CD4-positive, CD25-positive, alpha-beta regulatory T cell (primary cell): ENCODE measurements around the gene RLN3. TPM values are rescaled to one million over a fixed set of nuclear protein-coding genes. Genes with fewer than 3 reads are reported as not detected.
A peak's percentile ranks its signal among the peaks of the same experiment; 100 is the strongest.

Experiments used
- ATAC-seq, 2 donors: fragments of 150-1000 bp; cut with Tn5 transposase; one replicate each; pipeline ENCODE4 v1.10.0; 2021; ENCODE audit warnings: low read depth in 2 of 2, moderate number of reproducible peaks in 2 of 2, moderate library complexity in 1 of 2
- DNase-seq, 3 donors: peaks; one replicate each; pipeline versions ENCODE4 v3.0.0 to v3.0.0-alpha.2; 2012 to 2022; ENCODE audit warnings: mixed read lengths in 1 of 3
- H3K27ac ChIP-seq: one replicate; pipeline ENCODE4 v1.7.0; 2013; ENCODE audit warnings: mild to moderate bottlenecking, low read length; ENCODE audit not compliant: insufficient read depth, poor library complexity, severe bottlenecking
- H3K27me3 ChIP-seq: one replicate; pipeline ENCODE4 v1.7.0; 2013; ENCODE audit warnings: low read length; ENCODE audit not compliant: control insufficient read depth, insufficient read depth
- H3K36me3 ChIP-seq: one replicate; pipeline ENCODE4 v1.7.0; 2013; ENCODE audit warnings: mild to moderate bottlenecking, low read length, moderate library complexity; ENCODE audit not compliant: control insufficient read depth, insufficient read depth
- H3K4me1 ChIP-seq: 2 replicates; pipeline ENCODE4 v1.7.0; 2013; ENCODE audit warnings: mild to moderate bottlenecking, low read length; ENCODE audit not compliant: insufficient read depth, control insufficient read depth, poor library complexity, severe bottlenecking
- H3K4me3 ChIP-seq: one replicate; pipeline ENCODE4 v1.7.0; 2013; ENCODE audit warnings: low read depth, mild to moderate bottlenecking, low read length, moderate library complexity
- H3K9me3 ChIP-seq, 2 experiments: 1 replicate in 1 of 2; 2 replicates in 1 of 2; pipeline ENCODE4 v1.7.0; 2013; ENCODE audit warnings: low read length in 2 of 2, mild to moderate bottlenecking in 1 of 2, moderate library complexity in 1 of 2; ENCODE audit not compliant: control insufficient read depth in 2 of 2
- H3K27ac Mint-ChIP-seq, 3 donors: one replicate each; pipeline ENCODE4 v1.8.0; 2020 to 2022; ENCODE audit warnings: mild to moderate bottlenecking in 3 of 3, mixed read lengths in 3 of 3, moderate library complexity in 2 of 3
- H3K27me3 Mint-ChIP-seq: one replicate; pipeline ENCODE4 v1.8.0; 2022; ENCODE audit warnings: mild to moderate bottlenecking, mixed read lengths
- H3K36me3 Mint-ChIP-seq: one replicate; pipeline ENCODE4 v1.8.0; 2020; ENCODE audit warnings: mixed read lengths
- H3K4me1 Mint-ChIP-seq, 4 donors: one replicate each; pipeline ENCODE4 v1.8.0; 2020 to 2022; ENCODE audit warnings: mixed read lengths in 4 of 4, mild to moderate bottlenecking in 1 of 4
- H3K4me3 Mint-ChIP-seq, 4 donors: one replicate each; pipeline ENCODE4 v1.8.0; 2020 to 2022; ENCODE audit warnings: mild to moderate bottlenecking in 4 of 4, mixed read lengths in 4 of 4, moderate library complexity in 3 of 4
- H3K9me3 Mint-ChIP-seq, 7 donors: one replicate each; pipeline ENCODE4 v1.8.0; 2020 to 2022; ENCODE audit warnings: mixed read lengths in 7 of 7, mild to moderate bottlenecking in 3 of 7, moderate library complexity in 2 of 7
- polyA plus RNA-seq, 4 donors: library from polyadenylated mRNA; unstranded; fragments of 300-500 nt; fragmentation: Illumina TruSeq; gene quantifications; one replicate each; pipeline ENCODE4 v1.2.3, GENCODE V29; 2021
- total RNA-seq: library from RNA; stranded (reverse); gene quantifications from one replicate; pipeline ENCODE4 v1.2.3, GENCODE V29; 2022

The RLN3 gene
- total and polyA plus RNA-seq, 5 donors from 2014 or later, result 0.55 TPM; not detected in 4

DNA sequence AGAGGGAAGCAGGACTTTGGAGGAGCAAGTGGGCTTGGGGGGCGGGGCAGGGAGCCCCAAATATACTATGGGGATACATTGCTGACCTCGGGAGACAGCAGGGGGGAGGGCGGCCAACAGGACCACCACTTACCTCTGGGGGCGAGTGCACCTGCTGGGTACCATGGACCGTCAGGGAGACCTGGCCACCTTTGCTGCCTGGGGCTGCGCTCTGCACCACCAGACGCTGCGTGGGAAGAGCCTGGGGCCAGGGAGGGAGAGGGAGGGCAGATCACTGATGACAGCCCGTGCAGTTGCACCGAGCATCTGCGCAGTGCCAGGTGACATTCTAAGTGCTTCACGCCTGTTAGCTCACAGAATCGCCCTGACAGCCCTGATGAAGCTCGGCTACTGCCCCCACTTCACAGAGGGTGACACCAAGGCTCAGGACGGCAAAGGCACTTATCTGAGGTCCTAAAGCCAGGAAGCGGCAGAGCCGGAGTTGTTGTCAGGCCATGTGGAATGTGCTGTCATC lies 45.9 kb upstream of the RLN3 start:
- ATAC-seq (no peak), DNase-seq (no peak)
- Mint-ChIP-seq H3K36me3 (no peaks in the 10 kb centered on the region), H3K4me1 (peaks cover 0 to 66% (median 21%) of the 10 kb centered on the region in 4 donors), H3K4me3 (peak overlapping the region in 1 of 4 donors; percentile 77), H3K27ac (peak overlapping the region in 2 of 3 donors; percentile 60 to 84), H3K27me3 (no peaks in the 10 kb centered on the region), H3K9me3 (no peaks in the 10 kb centered on the region)
- no peaks in the 10 kb centered on the region for H3K27me3 ChIP-seq
- H3K4me1 ChIP-seq, result peaks cover 67% of the 10 kb centered on the region
- H3K27ac ChIP-seq, result no peak overlapping the region
- H3K4me3 ChIP-seq, result no peak overlapping the region
- H3K36me3 ChIP-seq, result no peaks in the 10 kb centered on the region
- H3K9me3 ChIP-seq, result no peaks in the 10 kb centered on the region

DNA sequence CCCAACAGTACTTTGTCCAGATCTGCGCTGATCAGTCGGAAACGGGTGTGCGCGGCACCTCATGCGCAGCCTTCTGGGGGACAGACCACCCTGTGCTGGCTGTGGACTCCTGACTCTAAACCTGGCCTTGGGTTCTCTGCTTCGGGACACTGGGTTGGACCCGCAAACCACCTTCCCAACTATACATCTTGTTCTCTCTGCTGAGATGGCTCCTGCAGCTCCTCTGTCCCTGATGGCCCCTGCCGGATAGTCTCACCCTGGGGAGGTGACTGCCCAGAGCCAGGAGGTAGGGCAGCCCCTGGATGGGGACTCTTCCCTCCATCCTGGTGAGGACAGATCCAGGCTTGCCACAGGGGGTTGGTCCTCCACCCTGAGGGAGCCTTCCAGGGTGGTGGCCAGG lies 45.2 kb upstream of the RLN3 start:
- Histone ChIP-seq H3K36me3 (no peaks in the 10 kb centered on the region), H3K4me3 (no peak overlapping the region), H3K9me3 (no peaks in the 10 kb centered on the region), H3K4me1 (peaks cover 74% of the 10 kb centered on the region), H3K27me3 (no peaks in the 10 kb centered on the region), H3K27ac (peak overlapping the region; percentile 63)
- peak overlapping the region; percentile 41 to 91 (median 59) for H3K27ac Mint-ChIP-seq
- ATAC-seq (no peak), DNase-seq (no peak)
- H3K27me3 Mint-ChIP-seq, result no peaks in the 10 kb centered on the region
- no peaks in the 10 kb centered on the region for H3K9me3 Mint-ChIP-seq
- H3K4me1 Mint-ChIP-seq, result peaks cover 0 to 73% (median 21%) of the 10 kb centered on the region in 4 donors
- no peaks in the 10 kb centered on the region for H3K36me3 Mint-ChIP-seq
- H3K4me3 Mint-ChIP-seq, result peak overlapping the region in 3 of 4 donors; percentile 39 to 77 (median 76)

DNA sequence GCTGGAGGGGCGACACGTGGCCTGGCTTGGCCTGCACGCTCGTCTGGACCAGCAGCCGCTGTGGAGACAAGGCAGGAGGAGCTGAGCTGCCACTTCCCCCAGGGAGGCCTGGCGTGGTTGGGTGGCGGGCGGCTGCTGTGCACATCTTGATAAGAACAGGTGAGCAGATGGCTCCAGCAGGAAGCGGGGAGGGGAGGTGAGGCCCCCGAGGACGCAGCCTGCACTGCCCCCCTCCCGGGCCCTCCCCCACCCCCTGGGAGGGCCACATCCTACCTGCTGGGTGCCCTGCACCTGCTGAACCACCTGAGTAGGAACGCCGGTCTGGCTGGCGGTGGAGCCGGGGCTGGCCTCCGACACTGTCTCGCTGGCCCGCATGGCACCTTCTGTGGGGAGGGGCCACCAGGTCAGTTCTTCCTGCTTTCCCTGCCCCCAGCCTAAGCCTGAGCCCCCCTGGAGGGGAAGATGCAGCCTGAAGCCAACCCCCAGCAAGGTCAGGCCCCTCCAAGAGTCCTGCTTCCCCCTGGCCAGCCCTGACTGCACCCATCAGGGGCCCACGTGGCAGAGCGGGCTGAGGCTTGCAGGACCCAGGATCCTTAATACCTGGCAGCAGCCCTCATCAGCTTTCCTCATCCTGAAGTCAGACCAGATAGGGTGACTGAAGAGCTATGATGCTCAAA lies 44.6 kb upstream of the RLN3 start:
- H3K27me3 Mint-ChIP-seq, result no peaks in the 10 kb centered on the region
- DNase-seq (peak in 2 of 3 donors; percentile 44 to 56), ATAC-seq (no peak)
- H3K4me3 Mint-ChIP-seq, result peak overlapping the region in 3 of 4 donors; percentile 39 to 77 (median 76)
- Histone ChIP-seq H3K27ac (peak overlapping the region; percentile 63), H3K9me3 (no peaks in the 10 kb centered on the region), H3K27me3 (no peaks in the 10 kb centered on the region), H3K36me3 (no peaks in the 10 kb centered on the region), H3K4me3 (no peak overlapping the region), H3K4me1 (peaks cover 80% of the 10 kb centered on the region)
- H3K4me1 Mint-ChIP-seq, result peaks cover 0 to 77% (median 21%) of the 10 kb centered on the region in 4 donors
- peak overlapping the region; percentile 49 to 94 (median 78) for H3K27ac Mint-ChIP-seq
- H3K9me3 Mint-ChIP-seq, result no peaks in the 10 kb centered on the region
- H3K36me3 Mint-ChIP-seq, result peaks cover under 1% of the 10 kb centered on the region

DNA sequence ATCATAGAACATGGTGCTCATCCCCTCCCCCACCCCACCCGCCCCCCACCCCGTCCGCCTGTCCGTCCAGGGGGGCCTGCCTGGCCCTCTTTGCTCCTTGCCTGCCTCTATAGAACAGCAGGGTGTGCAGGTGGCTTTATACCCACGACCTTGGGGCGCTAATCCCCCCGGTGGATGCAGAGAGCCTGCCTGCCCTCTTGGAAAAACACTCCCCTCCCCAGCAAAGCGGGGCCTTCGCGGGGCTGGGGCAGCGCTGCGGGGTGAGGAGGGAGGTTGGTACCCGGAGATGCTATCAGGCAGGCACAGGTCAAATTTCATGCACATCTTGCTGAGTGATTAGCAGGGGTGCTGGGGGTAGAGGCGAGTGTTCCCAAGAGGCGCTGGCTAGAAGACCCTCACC lies 43.8 kb upstream of the RLN3 start:
- Mint-ChIP-seq H3K4me3 (peak overlapping the region in 3 of 4 donors; percentile 61 to 77 (median 74)), H3K36me3 (peaks cover 9% of the 10 kb centered on the region), H3K4me1 (peaks cover 0 to 85% (median 26%) of the 10 kb centered on the region in 4 donors), H3K27me3 (no peaks in the 10 kb centered on the region), H3K27ac (peak overlapping the region; percentile 58 to 99 (median 62)), H3K9me3 (no peaks in the 10 kb centered on the region)
- ATAC-seq, result no peak
- H3K27me3 ChIP-seq, result no peaks in the 10 kb centered on the region
- peaks cover 82% of the 10 kb centered on the region for H3K4me1 ChIP-seq
- no peak overlapping the region for H3K4me3 ChIP-seq
- H3K9me3 ChIP-seq, result no peaks in the 10 kb centered on the region
- H3K36me3 ChIP-seq, result no peaks in the 10 kb centered on the region
- DNase-seq, result no peak
- H3K27ac ChIP-seq, result peak overlapping the region; percentile 98

DNA sequence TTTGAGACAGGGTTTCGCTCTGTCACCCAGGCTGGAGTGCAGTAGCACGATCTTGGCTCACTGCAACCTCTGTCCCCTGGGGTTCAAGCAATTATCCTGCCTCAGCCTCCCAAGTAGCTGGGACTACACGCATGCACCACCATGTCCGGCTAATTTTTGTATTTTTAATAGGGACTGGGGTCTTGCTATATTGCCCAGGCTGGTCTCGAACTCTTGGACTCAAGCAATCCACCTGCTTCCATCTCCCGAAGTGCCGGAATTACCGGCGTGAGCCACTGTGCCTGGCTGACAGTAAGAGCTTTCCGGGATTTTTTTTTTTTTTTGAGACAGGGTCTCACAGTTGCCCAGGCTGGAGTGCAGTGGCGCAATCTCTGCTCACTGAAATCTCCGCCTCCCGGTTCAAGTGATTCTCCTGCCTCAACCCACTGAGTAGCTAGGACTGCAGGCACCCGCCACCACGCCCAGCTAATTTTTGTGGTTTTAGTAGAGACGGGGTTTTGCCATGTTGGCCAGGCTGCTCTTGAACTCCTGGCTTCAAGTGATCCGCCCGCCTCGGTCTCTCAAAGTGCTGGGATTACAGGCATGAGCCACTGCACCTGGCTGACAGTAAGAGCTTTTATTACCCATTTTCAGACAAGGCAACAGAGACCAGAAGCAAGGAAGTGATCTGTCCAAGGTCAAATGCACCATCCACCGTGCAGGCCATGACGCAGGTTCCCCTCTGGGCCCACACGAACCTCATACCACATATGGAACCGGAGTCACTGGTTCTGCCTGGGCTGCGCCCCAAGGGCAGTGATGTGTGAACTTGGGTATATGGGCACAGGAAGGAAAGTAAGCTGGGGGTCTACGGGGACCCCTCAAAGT lies 42.8 kb upstream of the RLN3 start:
- Mint-ChIP-seq H3K4me3 (peak overlapping the region; percentile 64 to 85 (median 76)), H3K27ac (peak overlapping the region; percentile 92 to 99 (median 99)), H3K9me3 (no peaks in the 10 kb centered on the region), H3K4me1 (peaks cover 0 to 89% (median 28%) of the 10 kb centered on the region in 4 donors), H3K27me3 (no peaks in the 10 kb centered on the region), H3K36me3 (peaks cover 18% of the 10 kb centered on the region)
- no peaks in the 10 kb centered on the region for H3K9me3 ChIP-seq
- peaks cover 79% of the 10 kb centered on the region for H3K4me1 ChIP-seq
- no peaks in the 10 kb centered on the region for H3K27me3 ChIP-seq
- DNase-seq (no peak), ATAC-seq (no peak)
- peak overlapping the region; percentile 98 for H3K27ac ChIP-seq
- H3K36me3 ChIP-seq, result no peaks in the 10 kb centered on the region
- H3K4me3 ChIP-seq, result no peak overlapping the region

DNA sequence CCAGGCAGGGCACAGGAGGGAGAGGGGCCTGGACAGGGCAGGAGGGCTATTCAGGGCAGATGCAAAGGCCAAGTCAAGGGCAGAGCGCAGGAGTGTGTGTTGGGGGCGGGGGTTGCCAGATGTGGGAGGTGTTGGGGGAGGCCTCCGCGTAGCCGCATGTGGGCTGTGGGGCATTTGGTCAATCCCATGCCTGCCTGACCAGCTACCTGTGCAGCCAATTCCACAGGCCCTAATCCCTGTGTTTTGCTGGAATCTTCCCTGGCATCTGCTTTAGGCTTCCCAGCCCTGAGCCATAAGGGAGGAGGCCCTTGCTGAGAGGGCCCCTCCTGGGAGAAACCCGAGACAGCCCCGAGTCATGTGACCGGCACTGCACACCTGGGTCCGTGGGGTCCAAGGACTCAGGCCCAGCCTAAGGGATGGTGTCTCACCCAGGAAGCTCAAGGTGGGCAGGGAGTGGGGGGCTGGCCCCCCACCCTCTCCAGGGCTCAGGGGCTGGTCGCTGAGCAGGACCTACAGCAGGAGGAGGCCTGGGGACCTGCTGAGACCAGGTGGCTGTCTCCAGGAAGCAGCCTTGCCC lies 42.1 kb upstream of the RLN3 start:
- Histone ChIP-seq H3K4me3 (no peak overlapping the region), H3K36me3 (no peaks in the 10 kb centered on the region), H3K9me3 (no peaks in the 10 kb centered on the region), H3K4me1 (peaks cover 77% of the 10 kb centered on the region), H3K27me3 (no peaks in the 10 kb centered on the region), H3K27ac (peak overlapping the region; percentile 98)
- H3K36me3 Mint-ChIP-seq, result peaks cover 23% of the 10 kb centered on the region
- peak overlapping the region in 3 of 4 donors; percentile 74 to 85 (median 84) for H3K4me3 Mint-ChIP-seq
- peak in 1 of 2 donors; percentile 5 for ATAC-seq
- H3K27me3 Mint-ChIP-seq, result no peaks in the 10 kb centered on the region
- peaks cover 0 to 91% (median 28%) of the 10 kb centered on the region in 4 donors for H3K4me1 Mint-ChIP-seq
- no peaks in the 10 kb centered on the region for H3K9me3 Mint-ChIP-seq
- no peak for DNase-seq
- H3K27ac Mint-ChIP-seq, result peak overlapping the region; percentile 92 to 99 (median 99)

DNA sequence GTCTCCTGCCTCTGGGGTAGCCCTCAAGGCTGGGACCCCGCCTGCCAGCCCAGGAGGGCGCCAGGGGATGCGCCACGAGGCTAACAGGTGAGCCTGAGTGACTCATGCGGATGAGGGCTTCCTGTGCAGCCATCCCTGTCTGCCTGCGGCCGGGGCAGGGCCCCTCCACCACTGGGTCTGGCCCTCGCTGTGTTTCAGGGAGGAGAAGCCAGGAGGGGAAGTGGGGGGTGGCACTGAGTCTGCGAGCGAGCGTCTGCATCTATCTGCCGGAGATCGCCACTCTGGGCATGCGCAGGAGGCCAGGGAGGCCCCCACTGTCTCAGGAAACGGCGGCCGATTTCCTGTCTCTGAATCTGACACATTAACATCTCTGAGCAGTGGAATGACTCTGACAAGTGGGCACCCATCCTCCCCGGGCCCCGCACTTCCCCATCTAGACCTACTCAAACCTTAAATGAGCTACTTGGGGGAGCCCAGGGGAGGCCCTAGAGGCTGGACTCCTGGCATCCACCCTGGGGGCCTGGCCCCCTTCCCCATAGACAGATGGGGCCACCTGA lies 41.5 kb upstream of the RLN3 start:
- Histone ChIP-seq H3K9me3 (no peaks in the 10 kb centered on the region), H3K36me3 (no peaks in the 10 kb centered on the region), H3K4me3 (peak overlapping the region; percentile 62), H3K4me1 (peaks cover 77% of the 10 kb centered on the region), H3K27me3 (no peaks in the 10 kb centered on the region), H3K27ac (peak overlapping the region; percentile 98)
- Mint-ChIP-seq H3K27ac (peak overlapping the region; percentile 92 to 99 (median 95)), H3K36me3 (peaks cover 28% of the 10 kb centered on the region), H3K4me1 (peaks cover 0 to 90% (median 29%) of the 10 kb centered on the region in 4 donors), H3K27me3 (no peaks in the 10 kb centered on the region), H3K4me3 (peak overlapping the region; percentile 77 to 85 (median 81)), H3K9me3 (no peaks in the 10 kb centered on the region)
- ATAC-seq, result peak; percentile 91 to 92
- DNase-seq, result peak; percentile 97 to 99 (median 97)
